HG02759 (cell line): ENCODE data around the gene ZNF70.

Experiments used
- ATAC-seq: cut with Tn5 transposase; IDR thresholded peaks from one replicate; pipeline ENCODE4 v1.9.1; 2021; ENCODE audit warnings: mild to moderate bottlenecking, moderate library complexity; ENCODE audit not compliant: unreplicated experiment

ZNF70 gene

DNA sequence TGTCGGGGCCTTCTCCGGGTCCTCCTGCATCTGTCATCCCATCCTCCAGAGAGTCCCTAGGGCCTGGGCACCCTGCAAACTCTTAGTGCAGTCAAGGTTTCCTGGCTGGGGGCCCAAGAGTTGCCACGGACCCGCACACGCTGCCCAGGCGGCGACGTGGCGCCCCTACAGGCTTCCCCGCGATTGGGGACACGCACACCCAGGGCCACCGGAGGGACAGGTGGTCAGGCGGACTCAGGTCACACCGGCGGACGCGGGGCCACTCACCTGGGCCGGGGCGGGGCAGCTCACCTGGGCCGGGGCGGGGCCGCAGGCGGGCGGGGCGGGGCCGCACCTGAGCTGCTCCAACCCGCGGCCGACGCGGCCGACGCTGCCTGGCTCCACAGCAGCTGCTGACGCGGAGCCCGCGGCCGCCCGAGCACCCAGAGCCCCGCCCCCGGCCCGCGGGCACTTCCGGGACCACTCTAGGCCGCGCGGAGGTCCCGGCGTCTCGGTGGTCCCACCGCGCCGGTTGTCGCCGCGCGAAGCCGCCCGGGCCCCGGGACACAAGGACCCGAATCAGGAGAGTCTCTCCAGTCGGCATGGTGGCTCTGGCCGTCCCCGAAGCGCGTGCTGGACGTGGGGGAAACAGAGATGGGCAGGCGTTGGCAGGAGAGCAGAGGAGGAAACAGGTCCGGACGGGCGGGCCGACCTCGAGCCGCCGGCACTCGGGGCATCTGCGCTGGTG lies at the start of gene ZNF70:
TSS of gene ZNF70 (minus strand) at position 399 of the 727 bp plus-strand sequence. CDS start 5,972 bp downstream, outside the sequence.
- ATAC-seq, result peak; percentile 80

DNA sequence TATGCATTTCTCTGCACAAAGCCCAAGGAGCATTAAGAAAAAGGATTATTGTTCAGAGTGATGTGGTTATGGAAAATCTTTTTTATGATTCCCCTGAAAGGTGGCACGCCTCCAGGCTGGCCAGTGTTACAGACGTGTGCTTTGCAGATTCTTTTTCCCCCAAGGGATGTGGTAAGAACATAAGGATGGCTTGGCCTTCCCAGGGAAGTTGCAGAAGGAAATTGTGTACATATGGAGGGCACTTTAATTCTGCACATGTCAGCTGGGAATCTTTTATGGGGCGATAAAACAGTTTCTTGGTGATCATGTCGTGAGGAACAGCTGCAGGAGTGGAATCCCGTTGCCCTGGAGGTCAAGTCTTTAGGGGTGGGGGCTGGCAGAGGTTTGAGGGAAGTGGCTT lies 45.5 kb upstream of the ZNF70 start:
- no peak for ATAC-seq

DNA sequence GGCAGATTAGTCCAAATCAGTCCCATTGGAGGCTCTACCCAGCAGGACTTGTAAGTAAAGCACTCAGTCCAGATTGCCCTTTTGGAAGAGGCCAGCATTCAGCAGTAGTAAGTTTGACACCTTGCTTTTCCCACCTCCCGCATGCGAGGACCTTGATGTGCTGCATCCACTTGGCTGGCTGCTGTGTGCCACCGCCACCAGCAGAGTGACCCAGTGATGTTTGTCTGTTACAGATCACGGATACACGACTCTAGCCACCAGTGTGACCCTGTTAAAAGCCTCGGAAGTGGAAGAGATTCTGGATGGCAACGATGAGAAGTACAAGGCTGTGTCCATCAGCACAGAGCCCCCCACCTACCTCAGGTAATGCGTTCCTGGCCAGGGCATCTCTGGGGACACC lies 42.4 kb upstream of the ZNF70 start:
- ATAC-seq, result no peak

DNA sequence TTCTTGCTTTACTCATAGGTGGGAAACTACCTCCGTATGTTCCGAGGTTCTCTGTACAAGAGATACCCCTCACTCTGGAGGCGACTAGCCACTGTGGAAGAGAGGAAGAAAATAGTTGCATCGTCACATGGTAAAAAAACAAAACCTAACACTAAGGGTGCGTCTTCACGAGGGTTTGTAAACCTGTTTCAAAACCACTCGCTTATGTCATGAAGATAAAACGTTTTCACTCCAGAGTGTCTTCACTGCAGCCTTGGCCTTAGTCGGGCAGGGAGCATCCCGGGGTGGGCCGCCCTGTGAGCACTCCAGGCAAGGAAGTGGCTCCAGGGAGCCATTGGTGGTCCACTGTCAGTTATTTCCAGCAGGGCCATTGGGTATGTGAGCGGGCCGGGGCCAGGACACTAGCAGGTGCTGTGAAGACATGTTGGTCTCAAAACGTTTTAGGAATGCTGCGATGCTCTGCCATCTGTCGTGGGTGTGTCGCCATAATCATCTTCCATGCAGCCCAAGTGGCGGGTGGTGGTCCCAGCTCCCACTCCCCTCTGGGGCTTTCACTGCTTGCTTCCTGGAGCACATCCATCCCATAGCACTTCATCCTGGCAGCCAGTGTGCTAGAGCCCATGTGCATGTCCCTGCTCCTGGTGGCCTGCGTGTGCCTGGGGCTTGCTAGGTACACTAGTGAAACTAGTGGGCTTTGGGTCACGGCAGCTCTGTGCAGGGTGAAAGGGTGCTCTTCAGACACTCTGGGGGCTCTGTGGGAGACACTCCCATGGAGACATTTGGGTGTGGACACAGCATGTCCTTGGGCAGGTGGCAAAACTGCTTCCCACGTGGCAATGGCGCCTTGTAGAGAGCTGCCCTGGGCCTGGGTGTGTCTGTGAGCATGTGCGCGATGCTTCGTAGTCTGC lies 41.1 kb upstream of the ZNF70 start:
- ATAC-seq, result no peak

DNA sequence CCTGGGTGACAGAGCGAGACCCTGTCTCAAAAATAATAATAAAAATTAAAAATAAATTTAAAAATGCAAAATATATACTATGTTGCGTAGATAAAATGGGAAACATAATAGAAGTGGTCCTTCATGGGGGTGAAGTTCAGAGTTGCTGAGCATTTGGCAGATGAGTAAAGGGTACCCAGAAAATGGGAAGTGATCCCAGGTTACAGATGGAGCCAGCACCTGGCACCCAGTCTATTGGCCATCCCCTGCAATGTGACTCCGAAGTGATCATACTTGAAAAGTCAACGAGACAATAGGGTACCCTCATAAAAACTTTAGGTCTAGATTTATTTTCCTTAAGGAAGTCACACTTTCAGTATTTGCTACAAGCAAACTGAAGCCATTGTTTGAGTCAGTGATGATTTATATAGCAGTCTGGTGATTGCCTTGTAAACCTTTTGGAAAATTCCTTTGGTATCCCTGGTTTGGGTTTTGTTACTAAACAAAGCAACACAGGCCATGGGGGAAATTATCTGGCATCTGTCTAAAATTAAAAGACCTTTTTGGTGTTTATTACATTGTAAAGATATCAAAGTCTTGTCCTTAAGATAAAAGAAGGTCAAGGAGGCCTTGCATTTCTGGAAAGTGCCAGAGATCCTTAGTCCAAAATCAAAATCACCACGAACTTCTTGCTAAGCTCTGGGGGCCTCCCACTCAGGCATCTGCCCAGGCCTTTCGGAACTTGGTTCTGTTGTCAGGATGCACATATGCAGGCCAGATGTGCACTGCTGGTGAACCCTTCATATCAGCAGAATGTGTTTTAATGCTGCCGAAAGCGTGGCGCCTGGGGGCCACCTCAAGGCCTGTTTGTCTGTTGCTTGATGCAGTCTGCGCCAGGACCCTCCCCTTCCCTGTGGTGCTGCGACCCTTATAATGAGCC lies 40.2 kb upstream of the ZNF70 start:
- no peak for ATAC-seq

DNA sequence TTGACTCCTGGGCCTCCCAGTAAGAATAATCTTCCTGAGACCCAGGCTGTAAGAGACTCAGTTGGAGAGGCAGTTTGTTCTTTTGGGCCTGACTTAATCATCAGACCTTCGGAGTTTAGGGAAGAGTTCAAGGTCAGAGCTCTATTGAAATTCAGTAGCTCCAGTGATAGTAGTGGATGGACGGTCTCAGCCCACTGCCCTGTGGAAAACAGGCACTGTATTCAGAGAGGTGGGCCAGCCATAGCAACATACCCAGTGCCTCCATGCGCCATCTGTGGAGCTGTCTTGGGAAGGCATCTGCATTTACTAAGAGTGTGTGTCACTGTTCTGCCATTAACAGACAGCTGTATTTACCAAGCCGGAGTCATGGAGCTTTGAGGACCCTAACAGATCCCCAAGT lies 38.7 kb upstream of the ZNF70 start:
- ATAC-seq, result no peak

DNA sequence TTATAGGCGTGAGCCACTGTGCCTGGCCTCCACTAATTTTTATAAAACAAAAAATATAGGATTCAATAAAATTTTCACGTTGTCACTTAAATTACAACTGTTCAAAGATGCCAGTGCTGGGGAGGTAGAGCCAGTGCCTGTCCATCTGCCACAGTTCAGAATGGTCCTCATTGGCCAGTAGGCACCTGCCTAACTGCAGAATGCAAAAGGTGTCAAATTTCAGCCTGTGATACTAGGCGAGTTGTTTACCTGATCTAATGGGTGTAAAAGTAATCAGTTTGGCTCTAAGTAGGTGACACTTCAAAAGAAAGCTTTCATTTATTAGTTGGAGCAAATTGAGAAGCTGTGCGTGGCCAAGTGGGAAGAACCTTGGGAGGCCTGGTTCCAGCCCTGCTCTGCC lies 38.2 kb upstream of the ZNF70 start:
- no peak for ATAC-seq

DNA sequence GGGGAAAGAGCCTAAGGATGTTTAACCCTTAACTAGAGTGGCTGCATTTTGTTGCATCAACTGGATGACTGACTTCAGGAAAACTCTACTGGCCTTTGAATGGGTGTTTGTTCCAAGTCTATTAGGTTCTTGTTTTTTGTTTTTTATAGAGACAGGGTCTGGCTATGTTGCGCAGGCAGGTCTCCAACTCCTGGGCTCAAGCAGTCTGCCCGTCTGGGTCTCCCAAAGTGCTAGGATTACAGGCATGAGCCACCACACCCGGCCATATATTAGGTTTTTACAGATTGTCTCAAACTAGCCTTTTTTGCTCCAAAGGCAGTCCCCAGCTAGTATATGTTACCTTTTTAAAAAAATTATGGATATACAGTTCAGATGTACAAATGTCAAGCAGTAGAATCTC lies 37.0 kb upstream of the ZNF70 start:
- no peak for ATAC-seq

DNA sequence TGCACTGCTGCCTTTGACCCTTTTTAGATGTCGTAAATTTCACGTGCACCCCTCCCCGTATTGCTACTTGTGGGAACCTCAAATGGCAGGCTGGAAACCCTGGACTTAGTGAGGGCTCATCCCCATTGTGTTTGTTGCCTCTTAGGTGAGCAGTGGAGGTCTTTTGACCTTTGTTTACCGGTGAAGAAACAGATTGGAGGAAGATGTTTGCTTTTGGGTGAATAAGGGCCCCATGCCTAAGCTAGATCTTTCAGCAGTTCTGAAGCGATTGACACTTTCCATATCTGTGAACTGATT lies 36.6 kb upstream of the ZNF70 start:
- ATAC-seq, result peak; percentile 21

DNA sequence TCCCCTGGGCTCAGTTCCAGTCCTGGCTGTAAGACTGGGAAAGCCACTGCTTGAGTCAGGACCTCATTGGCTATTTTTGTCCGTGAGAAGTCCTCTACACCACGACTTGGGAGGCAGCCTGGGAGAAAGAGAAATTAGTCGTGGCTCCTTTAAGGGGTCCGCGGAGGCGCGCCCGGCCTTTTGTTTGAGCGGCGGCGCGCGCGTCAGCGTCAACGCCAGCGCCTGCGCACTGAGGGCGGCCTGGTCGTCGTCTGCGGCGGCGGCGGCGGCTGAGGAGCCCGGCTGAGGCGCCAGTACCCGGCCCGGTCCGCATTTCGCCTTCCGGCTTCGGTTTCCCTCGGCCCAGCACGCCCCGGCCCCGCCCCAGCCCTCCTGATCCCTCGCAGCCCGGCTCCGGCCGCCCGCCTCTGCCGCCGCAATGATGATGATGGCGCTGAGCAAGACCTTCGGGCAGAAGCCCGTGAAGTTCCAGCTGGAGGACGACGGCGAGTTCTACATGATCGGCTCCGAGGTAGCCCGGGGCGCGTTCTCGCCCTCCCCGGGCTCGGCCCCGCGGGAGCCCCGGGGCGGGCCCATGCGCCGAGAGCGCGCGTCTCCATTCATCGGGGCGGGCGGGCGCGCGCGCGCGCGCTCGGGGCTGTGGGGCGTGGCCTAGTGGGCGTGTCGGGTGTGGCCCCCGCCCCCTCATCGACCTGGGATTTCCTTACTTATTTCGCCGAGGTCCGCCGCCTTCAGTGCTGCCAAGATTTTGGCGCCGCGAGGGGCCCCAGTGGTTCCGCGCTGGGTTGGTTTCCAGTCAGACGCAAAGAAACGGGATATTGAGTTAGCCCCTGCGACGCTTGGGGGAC lies 36.1 kb upstream of the ZNF70 start, which contains the start of gene SMARCB1:
TSS of gene SMARCB1 (plus strand) at position 215 of the 848 bp plus-strand sequence. CDS start at position 419, 204 bp downstream.
- ATAC-seq, result peak; percentile 82

DNA sequence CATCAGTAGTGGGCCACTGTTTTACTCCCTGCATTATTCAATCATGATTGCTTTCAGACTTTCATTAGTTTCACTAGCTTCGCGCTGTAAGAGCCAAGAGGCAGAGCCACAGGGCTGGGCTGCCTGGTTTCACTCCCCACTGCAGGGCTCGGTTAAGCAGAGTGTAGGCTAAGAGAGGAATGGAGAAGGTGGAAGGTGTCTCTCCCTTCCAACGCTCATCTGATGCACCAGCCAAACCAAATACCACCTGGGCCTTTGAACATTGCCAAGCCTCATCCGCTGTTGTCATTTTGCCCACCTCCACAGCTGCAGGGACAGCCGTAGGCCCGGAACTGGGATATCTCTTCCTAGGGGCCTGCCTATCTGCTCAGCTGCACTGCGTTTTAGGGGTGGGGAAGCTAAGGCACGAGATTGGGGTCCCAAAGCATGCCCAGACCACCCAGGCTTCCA lies 35.4 kb upstream of the ZNF70 start:
- ATAC-seq, result no peak

DNA sequence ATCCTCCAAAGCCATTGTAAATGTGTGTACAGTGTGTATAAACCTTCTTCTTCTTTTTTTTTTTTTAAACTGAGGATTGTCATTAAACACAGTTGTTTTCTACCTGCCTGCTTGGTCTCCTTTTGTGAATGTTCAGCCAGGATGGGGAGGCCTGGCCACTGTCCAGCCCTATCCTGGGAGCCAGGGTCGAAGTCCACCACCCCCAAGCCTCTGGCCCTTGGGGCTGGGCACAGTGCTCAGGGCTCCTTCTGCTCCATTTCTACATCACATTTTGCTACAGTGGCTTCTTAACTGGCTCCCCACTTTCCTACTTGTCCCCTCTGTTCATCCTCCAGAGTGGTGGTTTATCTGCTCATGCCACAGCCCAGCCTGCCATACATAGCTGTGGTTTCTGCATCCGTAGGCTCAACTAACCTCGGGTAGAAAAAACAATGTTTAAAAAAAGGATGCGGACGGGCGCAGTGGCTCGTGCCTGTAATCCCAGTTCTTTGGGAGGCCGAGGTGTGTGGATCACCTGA lies 33.4 kb upstream of the ZNF70 start:
- no peak for ATAC-seq

DNA sequence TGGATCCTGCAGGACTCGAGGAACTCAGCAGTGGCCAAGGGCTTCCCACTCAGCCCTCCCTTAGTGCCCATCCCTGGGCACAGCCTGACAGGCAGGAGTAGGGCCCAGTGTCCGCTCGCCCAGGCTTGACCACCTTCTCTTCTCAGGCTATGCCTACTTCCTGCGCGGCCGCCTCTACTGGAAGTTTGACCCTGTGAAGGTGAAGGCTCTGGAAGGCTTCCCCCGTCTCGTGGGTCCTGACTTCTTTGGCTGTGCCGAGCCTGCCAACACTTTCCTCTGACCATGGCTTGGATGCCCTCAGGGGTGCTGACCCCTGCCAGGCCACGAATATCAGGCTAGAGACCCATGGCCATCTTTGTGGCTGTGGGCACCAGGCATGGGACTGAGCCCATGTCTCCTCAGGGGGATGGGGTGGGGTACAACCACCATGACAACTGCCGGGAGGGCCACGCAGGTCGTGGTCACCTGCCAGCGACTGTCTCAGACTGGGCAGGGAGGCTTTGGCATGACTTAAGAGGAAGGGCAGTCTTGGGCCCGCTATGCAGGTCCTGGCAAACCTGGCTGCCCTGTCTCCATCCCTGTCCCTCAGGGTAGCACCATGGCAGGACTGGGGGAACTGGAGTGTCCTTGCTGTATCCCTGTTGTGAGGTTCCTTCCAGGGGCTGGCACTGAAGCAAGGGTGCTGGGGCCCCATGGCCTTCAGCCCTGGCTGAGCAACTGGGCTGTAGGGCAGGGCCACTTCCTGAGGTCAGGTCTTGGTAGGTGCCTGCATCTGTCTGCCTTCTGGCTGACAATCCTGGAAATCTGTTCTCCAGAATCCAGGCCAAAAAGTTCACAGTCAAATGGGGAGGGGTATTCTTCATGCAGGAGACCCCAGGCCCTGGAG lies 32.6 kb upstream of the ZNF70 start:
- ATAC-seq, result no peak

DNA sequence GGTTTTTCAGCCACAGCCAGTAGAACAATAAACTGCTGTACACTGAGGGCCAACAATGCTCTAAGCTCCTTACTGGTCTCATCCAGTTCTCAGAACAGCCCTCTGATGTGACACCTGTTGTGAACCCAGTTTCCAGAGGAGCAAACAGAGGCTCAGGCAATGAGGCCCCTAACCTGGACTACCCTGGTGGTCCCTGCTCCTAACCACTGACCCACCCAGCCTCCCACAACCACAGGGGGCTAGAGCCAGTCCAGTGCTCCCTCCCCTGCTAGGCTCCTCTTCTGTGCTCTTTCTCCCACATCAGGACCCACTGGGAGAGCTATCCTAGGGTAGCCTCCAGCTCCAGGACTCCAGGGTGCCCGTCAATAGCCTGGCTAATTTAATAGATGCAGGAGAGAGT lies 31.8 kb upstream of the ZNF70 start:
- no peak for ATAC-seq

DNA sequence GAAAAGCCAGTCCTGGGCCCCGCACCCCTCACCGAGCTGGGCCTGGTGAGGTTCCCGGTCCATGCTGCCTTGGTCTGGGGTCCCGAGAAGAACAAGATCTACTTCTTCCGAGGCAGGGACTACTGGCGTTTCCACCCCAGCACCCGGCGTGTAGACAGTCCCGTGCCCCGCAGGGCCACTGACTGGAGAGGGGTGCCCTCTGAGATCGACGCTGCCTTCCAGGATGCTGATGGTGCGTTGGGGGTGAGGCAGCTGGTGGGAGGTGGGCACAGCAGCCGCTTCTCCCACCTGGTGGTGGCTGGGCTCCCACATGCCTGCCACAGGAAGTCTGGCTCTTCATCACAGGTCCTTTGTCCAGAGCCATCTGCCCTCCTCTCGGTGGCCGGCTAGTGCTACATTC lies 31.3 kb upstream of the ZNF70 start:
- no peak for ATAC-seq

DNA sequence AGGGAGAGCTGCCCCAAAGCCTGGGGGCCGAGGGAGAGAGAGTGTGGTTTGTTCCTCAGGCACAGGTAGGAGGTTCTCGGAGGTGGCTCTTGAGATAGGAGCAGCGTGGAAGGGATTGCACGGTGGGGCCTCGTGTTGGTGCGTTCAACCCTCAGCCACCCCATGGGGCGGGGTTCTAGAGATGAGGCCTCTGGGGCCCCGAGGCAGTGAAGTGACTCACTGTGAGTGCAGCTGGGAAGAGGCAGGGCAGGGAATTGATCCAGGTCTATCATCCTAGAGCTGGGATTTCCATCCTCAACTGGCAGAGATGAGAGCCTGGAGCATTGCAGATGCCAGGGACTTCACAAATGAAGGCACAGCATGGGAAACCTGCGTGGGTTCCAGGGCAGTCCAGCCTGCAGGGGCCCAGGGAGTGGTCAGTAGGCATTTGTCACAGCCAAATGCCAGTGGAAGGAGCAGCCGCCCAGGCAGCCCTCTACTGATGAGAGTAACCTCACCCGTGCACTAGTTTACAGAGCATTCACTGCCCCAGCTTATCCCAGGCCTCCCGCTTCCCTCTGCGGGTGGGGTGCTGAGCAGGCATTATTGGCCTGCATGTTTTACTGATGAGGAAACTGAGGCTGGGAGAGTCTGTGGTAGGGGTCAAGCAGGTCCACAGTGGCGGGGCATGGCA lies 30.7 kb upstream of the ZNF70 start:
- ATAC-seq, result no peak

DNA sequence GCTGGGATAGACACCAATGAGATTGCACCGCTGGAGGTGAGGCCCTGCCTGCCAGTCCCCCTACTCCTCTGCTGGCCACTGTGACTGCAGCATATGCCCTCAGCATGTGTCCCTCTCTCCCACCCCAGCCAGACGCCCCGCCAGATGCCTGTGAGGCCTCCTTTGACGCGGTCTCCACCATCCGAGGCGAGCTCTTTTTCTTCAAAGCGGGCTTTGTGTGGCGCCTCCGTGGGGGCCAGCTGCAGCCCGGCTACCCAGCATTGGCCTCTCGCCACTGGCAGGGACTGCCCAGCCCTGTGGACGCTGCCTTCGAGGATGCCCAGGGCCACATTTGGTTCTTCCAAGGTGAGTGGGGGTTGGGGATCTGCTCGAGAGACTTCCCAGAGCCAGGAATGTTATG lies 30.2 kb upstream of the ZNF70 start:
- ATAC-seq, result no peak

DNA sequence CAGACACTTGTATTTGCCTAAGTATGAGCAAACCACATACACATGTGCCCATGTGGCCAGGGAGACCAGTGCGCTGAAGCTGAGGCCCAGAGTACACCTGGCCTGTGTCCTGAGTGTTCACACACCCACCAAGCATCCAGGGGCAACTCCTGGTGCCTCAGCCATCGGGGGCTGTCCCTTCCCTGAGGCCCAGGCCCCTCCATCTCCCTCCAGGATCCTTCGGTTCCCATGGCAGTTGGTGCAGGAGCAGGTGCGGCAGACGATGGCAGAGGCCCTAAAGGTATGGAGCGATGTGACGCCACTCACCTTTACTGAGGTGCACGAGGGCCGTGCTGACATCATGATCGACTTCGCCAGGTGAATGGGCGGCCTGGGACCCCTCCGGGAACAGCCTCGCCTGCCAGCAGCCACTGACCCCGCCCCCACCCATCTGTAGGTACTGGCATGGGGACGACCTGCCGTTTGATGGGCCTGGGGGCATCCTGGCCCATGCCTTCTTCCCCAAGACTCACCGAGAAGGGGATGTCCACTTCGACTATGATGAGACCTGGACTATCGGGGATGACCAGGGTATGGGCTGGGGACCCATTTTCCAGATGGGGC lies 29.3 kb upstream of the ZNF70 start:
- no peak for ATAC-seq
